Neural progenitor cell (in vitro differentiated cells): ENCODE data around the gene CCDC8.

Experiments
- CTCF ChIP-seq: fragments of 200-600 bp; sonication (generic); IDR thresholded peaks from 2 replicates; pipeline ENCODE4 v1.5.1; 2017; ENCODE audit warnings: antibody characterized with exemption, mild to moderate bottlenecking
- EZH2 ChIP-seq: fragments of 200-600 bp; sonication (generic); IDR thresholded peaks from 2 replicates; pipeline ENCODE4 v1.6.1; 2017; ENCODE audit warnings: antibody characterized with exemption, mild to moderate bottlenecking, moderate library complexity
- EZH2phosphoT487 ChIP-seq: fragments of 200-600 bp; sonication (generic); IDR thresholded peaks from 2 replicates; pipeline ENCODE4 v1.6.1; 2017; ENCODE audit warnings: antibody characterized with exemption

GRCh38 chr19:46447824-46448223 lies 34.5 kb upstream of the CCDC8 start:
- TF ChIP-seq CTCF (no peak), EZH2 (no peak), EZH2phosphoT487 (no peak)
